Globus pallidus (tissue), 1 donor: ENCODE results near the gene SHROOM1.
A peak's percentile ranks its signal among the peaks of the same experiment; 100 is the strongest.

Experiments
- DNase-seq: peaks from one replicate; pipeline ENCODE4 v3.0.0-alpha.2; 2015; ENCODE audit warnings: low spot score

The SHROOM1 gene

DNA sequence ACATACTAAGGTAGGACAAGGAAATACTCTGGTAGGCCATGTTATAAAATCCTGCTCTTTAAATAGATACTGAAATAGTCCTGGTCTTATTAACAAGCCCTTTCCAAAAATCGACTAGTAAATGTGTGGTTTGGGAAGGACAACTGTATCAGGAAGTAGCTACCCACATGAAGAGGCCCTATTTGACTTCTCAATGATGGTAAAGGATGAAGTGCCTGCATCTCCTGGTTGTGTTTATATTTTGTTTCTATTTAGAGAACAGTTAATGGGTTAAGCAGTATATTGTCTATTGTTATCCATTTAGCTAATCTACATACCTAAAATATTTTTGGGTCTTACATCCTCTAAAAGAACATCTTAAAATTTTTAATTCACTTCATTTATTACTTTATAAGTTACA lies 23.3 kb upstream of the SHROOM1 start:
- no peak for DNase-seq

DNA sequence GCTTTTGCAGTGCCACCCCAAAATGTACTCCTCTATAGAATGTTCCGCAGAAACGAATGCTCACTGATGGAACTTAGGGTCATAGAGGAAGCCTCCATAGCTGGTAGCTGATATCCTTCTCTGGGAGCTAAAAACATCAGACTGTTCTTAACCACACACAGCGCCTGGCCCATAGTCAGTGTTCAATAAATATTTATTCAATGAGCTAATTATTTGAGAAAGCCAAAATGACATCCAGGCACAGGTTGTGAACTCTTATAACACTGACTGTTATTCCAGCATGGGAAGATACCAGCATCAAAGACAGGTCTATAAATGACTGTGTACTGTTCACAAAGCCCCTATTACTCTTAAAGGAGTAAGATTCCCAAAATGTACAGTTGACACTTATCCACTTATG lies 22.9 kb upstream of the SHROOM1 start:
- DNase-seq: no peak

DNA sequence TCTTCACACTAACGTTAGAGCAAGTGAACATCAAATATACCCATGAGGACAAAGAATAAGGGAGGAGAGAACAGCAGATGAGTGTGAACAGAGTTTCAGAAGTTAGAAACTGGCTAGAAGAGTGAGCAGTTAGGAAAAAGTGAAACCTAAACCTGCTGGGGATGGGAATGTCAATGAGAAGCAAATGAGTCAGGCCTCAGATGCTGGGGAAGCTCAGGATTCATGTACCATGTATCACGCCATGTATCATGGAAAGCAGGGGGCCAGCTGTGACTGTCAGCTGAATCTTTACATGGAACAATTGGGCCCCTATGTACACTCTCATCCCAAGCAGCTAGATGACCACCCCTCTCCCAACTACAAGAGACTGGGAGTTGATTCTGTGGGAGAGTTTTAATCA lies 19.6 kb upstream of the SHROOM1 start:
- DNase-seq: no peak

DNA sequence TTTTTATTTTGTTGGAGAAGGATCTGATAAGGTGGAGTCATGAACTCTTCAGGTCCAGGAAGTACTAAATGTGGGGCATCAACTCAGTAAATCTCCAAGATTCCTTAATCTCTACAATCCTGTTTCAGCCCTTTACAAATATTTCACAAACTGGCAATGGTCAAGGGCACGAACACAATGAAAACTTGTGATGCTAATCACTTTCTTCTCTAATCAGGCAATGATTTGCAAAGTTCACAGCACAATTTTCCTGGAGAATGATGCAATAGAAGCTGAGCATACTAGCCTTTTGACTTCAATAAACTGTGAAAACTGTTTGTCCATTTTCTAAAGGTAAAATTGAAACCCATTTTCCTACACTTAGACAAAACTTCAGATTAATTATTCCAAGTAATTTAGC lies 18.9 kb upstream of the SHROOM1 start:
- DNase-seq: no peak

DNA sequence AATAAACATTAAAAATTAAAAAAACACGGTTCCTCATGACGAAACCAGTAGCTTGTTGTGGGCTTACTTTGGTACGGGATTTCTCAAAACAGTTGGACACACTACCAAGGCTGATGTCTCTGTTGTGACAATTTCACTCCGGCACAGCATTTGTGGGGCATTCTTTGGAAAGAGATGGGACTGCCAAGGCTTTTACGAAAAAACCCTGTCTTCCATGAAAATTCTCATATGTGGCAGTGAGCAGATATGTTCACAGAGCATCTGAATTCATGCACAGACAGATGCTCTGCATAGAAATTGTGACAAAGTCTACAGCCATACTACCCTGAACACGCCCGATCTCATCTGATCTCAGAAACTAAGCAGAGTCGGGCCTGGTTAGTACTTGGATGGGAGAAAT lies 17.8 kb upstream of the SHROOM1 start:
- no peak for DNase-seq

DNA sequence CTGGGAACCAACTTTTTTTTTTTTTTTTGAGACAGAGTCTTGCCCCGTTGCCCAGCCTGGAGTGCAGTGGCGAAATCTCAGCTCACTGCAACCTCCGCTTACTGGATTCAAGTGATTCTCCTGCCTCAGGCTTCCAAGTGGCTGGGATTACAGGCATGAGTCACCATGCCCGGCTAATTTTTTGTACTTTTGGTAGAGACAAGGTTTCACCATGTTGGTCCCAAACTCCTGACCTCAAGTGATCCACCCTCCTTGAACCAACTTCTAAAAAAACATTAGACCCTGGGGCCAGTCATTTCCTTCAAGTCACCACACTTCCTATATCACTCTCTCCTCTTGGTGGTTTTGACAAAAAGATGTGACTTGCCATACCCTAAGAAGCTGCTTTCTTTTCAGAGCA lies 10.9 kb upstream of the SHROOM1 start:
- DNase-seq: no peak

DNA sequence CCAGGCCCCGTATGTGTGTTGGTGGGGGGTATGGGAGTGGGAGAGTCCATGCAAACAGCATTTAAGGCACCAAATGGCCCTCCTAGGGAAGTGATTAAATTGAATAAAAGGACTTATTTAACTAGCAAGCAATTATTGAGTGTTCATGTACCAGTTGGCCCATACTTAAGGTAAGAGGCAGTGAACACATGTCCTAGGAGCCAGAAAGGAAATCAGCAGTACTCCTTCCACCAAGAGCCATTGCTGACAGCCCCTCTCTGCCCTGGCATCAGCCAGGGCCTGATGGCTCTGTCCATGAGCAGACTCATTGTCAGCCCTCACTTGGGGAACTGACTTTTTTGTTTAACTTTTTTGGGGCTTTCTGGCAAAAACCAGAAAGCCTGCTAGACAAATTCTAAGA lies 10.4 kb upstream of the SHROOM1 start:
- no peak for DNase-seq

DNA sequence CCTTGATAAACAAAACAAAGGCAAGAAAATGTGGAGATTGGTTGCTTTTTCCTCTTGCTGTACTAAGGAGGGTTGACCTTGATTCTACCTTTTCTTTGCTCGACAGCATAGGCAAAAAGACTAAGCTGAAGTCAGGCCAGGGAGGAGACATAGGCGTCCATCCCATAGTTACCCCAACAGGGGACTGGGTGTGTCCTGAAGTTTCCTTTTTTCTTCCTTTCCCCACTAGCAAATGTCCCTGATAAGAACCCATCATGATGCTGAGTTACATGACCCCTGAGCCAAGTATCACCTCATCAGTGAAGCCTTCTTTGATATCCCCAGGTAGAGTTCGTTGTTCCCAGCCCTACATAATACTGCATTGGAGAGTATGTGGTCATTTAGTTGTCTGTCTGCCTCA lies 9.9 kb upstream of the SHROOM1 start:
- DNase-seq: no peak

DNA sequence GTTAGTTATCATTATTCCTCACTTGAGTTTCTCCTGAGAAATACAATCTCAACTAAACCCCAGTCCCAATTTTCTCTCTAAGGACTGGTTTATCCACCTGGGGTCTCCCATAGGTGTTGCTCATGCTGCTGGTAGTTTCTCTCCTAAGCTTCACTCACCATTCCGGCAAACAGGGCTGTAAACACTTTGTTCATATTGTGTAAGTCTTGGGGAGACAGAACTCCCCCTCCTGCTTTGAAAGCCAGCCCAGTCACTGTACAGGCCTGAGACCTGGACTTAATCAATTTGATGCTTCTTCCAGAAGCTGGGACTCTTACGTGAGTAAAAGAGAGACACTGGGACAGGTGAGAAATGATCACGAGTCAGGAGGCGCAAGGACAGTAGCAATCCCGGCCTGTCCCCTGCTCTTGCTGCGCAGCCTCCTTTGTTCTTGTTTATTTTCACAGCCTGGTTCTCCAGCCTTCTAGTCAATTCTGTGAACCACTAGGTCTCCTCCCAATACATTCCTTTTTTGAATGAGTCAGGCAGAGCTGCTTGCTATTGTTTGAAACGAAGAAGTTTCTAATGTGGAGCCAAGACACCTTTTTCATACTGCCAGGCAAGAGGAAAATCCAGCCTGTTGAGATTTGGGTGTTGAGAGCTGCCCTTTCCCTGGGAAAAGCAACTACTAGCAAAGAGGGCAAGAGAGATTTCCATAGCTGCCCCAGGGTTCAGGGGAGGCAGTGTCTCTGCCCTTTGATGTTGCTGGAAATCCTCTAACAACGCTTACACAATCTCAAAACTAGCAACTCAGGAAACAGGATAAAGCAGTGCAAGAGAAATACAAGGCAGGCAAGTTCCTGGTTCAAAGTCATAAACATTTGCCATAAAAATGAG lies 9.2 kb upstream of the SHROOM1 start:
- DNase-seq: no peak

DNA sequence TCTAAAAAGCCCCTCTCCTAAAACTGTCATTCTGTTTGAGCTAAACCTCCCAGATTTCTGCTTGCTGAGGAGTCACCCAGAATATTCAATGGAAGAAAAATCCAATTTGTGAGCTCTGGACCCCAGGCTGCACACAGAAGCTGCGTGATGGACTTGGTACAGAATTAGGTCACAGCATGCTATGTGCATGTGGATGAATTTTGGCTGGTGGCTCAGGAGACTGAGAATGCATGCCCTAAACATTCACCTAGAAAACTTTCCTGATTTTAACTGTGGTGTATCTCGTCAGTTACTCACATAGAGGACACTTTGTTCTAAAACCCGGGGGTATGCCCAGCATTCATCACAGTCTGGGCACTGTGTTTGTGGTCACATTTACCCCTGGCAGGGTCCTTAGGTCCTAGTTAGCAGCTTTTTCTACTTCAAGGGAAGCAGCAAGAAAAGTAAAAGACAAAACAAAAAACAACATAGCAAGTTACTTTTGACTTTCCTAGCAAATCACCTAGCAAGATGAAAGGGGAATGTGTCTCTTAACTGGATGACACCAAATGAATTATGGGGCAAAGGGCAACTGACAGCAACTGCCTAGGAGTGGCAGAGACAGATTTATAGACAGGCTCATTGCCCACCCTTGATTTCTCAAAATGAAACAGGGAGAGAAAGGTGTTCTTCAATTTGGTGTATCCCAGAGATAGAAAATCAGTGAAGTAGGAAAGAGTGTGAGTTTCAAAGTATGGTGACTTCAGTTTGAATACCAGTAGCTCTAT lies 8.3 kb upstream of the SHROOM1 start:
- DNase-seq: no peak

DNA sequence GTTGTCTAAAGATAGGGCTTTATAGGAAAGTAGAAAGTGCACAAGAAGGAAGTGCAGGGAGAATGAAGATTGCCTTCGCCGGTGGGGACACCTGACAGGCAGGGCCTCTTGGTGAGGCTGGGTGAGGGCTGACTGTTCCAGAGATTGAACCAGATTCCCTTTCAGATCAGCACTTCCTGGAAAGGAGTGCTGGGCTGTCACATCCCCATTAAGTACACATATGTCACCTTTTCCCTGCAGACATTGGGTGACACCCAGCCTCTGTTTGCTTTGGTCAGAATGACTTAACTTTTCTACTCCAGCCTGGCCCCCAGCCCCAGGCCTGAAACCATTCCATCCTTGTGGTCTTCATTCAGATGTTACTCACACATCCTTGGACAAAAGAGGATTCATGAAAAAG lies 7.4 kb upstream of the SHROOM1 start:
- DNase-seq: no peak

DNA sequence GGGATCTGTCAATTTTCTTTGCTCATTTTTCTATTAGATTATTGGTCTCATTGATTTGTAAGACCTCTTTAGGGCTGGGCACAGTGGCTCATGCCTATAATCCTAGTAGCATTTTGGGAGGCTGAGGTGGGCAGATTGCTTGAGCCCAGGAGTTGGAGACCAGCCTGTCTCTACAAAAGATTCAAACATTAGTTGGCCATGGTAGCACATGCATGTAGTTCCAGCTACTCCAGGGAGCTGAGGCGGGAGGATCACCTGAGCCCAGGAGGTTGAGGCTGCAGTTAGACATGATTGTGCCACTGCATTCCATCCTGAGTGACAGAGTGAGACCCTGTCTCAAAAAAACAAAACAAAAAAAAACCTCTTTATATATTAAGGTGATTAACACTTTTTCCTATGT lies 6.4 kb upstream of the SHROOM1 start:
- no peak for DNase-seq

DNA sequence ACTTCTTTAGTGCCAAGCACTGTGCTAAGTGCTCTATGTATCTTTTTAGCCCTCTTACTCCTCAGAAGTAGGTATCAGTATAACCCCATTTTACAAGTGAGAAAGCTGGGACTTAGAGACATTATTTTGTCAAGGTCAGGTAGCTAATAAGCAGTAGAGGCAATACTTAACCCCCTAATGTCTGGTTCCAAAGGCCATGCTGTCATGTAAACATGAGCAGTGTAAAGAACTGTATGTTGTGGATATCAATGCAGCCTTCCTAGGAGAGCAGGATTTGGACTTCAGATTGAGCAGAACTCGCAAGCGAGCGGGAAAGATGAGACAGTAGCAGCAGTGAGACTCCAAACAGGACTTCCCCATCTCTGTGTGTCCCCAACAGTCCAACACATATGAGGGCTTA lies 3.6 kb upstream of the SHROOM1 start:
- no peak for DNase-seq

DNA sequence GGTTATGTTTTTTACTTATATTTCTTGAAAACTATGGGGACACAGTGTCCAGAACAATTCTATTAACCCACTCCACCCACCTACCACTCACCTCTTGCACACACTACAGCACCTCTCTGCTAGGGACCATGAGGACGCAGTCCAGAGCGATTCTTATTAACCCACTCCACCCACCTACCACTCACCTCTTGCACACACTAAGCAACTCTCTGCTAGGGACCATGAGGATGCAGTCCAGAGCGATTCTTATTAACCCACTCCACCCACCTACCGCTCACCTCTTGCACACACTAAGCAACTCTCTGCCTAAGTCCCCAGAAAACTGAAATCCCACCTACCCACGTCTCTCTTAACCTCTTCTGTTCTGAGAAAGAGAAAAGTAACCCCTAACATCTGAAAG lies 2.2 kb upstream of the SHROOM1 start:
- DNase-seq: no peak

DNA sequence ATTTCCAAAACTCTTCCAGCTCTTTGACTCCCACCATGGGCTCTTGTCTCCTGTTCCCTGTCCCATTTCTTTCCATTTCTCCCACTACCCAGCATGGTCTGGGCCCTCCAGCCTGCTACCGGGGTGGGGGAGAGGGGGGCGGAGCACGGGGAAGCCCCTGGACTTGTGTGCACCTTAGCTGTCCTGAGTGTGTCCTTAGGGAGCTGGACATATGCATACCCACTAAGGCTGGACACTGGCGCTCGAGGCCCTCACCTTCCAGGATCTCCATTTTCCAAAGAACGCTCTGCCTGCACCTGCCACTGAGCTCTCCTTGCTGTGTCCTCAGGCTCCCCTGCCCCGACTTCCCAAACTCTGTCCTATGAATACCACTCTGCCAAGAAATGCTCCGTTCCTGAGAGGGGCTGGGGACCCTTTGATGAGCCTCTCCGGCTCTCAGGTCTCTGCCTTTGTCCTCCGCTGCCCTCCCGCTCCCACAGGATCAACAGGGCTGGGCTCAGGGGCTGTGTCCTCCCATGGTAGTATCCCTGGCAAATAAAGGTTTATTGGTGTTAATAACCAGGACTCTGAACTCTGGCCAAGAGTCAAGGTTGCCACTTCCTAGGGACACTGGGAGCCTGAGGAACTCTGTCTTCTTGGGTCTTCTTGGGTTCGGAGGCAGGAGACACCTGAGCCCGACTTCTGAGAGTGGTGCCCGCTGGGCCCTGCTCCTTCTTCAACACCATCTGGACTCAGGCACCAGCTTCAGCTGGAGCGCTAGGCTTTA lies 831 bp upstream of the SHROOM1 start:
- no peak for DNase-seq

DNA sequence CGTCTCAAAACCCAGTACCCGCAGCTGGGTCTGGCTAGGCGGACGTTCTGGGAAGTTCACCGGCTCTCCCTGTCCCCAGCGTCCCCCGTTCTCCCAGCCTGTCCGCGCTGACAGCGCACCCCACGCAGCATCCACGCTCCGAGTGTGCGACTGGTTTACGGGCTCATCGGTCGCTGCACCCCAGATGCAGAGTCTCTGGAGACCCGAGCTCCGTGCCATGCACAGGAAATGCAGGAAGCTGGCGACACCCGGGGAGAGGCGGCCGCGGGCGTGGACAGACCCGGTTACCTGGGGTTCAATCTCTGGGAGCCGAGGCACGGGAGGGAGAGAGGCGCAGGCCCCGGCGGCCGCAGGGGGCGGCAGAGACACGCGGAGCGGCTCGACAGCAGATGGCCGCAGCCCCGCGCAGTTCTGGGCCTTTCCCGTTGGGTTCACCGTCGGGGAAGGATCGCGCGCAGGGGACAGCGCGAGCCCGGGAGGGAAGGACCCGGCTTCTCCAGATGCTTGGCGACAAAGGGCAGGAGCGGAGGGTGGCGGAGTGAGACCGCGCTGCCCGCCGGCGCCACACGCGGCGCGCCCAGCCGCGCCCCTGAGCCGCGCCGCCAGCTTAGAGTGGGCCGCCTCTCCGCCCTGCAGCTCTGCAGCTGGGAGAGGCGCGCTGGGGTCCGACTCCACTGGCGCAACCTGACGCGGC lies 558 bp downstream of the SHROOM1 start:
- peak; percentile 79 for DNase-seq

DNA sequence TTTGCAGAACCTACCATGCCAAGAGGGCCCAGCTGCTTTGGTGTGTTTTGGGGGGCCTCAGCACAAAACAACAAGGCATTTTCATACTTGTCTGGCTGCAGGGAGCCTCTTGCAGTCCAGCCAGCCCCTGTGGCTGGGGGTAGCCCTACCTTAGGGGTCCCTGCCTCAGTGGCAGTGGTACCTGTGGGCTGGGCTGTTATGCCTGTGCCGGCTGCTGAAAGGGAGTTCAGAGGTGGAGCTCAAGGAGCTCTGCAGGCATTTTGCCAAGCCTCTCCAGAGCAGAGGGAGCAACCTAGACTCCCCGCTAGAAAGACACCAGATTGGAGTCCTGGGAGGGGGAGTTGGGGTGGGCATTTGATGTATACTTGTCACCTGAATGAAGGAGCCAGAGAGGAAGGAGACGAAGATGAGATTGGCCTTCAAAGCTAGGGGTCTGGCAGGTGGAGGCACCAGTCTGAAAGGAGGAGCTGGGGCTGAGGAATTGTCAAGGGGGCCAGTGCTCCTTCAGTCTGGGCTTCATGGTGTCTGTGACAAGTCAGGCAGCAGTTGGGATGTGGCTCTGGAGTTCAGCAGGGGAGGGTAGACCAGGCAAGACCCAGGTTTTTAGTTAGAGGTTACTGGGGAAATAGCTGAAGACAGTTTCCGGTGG lies 1.5 kb downstream of the SHROOM1 start:
- no peak for DNase-seq

DNA sequence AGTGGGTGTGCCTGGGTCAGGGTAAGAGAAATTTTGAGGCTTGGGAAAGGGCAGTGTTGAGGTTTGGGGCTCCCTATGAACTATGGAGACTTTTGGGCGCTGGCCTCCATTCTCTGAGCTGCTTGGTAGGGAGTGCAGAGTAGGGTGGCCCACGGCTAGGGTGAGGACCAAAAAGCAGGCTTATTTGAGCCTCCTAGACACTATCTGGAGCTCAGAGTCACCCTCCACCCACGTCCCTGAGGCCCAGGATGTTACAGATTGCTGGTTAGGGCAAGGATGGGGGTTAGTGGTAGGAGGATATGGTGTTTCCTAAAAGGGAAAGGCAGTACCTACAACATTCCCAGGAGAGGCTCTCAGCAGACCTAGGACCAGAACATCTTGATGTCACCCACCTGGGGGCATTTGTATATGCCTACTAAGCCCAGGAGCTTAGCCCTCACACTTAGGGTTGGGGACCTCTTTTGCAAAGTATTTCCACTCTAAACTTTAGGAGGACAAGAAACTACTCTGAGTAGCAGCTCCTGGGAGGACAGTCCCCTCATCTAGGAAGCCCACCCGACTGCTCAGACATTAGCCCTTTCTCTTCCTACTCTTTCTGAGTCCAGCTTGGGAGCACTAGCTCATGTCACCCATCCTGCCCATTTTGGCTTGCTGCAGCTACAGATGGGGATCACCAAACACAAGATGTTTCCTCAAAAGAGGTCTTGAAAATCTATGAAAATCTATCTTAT lies 2.3 kb downstream of the SHROOM1 start:
- no peak for DNase-seq

DNA sequence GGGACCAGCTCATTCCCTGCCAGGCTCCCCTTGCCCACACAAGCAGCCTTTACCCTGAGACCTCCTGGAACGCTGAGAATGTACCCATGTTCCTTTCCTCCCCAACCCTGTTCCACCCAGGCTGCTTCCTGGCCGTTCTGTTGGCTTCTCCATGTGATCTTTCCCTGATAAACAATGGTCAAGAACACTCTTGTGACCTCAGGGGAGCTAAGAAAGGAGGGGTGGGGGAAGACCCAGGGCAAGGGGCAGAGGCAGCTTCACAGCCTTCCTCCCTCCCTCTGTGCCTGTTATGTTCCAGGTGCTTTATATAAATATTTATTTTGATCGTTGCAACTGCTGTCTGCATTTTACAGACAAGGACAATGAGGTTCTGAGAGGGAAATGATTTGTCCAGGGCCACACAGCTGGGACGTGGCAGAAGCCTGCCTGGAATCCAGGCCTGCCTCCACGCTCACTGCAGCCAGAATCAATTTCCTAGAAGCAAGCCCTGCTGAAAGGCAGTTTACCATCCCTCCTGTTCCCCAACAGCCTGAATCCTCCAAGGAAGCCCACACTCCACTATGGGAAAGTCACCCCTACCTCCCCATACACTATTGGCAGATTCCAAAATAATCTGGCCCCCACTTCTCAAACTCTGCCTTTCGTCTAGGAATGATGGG lies 3.9 kb downstream of the SHROOM1 start:
- DNase-seq: no peak

DNA sequence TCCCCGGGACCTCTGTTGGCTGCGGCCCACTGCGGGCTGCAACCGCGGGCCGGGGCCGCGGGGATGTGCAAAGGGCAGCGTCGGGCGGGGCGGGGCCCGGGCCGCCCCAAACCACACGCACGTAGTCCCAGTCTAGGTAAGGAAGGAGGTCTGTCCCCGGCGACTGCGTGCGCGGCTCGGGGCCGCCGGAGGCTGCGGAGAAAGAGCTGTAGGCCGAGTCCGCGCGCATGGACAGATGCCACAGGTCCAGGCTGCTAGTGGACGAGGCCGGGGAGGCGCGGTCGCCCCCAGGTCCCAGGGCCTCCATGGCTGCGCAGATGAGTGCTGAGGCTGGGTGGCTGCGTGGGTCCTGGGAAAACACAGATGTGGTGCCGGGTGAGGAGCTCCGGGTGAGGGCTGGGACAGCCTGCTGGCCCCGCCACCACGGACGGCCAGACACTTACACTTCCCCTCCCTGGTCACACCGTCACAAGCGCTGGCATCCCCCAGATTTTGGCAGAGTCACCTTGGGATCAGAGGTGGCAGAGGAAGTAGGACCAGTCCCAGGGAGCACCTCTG lies 4.5 kb downstream of the SHROOM1 start:
- no peak for DNase-seq
